Cardiac atrium fibroblast (primary cell): ENCODE measurements around the gene BRDT. TPM values are rescaled to one million over a fixed set of nuclear protein-coding genes. Genes with fewer than 3 reads are reported as not detected.

Source experiments
- total RNA-seq: library from RNA; depleted of rRNA; stranded (reverse); fragments of >200 nt; gene quantifications from 2 replicates; pipeline ENCODE4 v1.2.3, GENCODE V29; 2015

Gene BRDT
- not detected in 2 replicates for total RNA-seq

DNA sequence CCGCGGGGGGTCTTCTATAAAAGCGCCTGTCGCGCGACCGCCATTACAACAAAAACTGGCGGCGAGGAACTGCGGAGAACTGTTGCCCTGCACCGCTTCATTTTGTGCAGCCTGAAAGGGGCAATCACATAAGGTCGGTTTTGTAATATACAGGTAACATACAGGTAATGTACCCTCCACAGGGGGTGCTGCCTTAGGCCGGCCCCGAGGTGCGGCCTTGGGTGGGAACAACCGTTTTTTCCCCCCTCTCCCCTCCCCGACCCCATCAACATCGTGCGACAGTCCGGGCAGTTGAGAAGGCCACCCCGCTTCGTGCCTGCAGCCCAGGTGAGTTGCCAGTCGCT, at the start of gene BRDT:
Gene BRDT, plus strand, starts transcription at position 46 of the 344 bp plus-strand sequence. CDS start 13,354 bp downstream, outside the sequence.

Other genes starting within 250 kb of the BRDT start
- 34.7 and 38.8 TPM in 2 replicates for gene TGFBR3, start 63.2 kb upstream of the BRDT start, total RNA-seq
- gene EPHX4, start 80.6 kb downstream of the BRDT start, total RNA-seq = 0.32 TPM in 1 of 2 replicates, not detected in the other
- gene SETSIP, start 126.0 kb downstream of the BRDT start, total RNA-seq = not detected in 2 replicates
- 3.2 and 8.6 TPM in 2 replicates for gene BTBD8, start 130.9 kb downstream of the BRDT start, total RNA-seq